ENCODE data around the gene TBL3. TPM values are rescaled to one million over a fixed set of nuclear protein-coding genes. Genes with fewer than 3 reads are reported as not detected.

The TBL3 gene
- total RNA-seq, 6 experiments from 2014 or later = 15.8 to 42.4 (median 18.1) TPM

GRCh38 chr16:1963806-1964505, 7.9 kb upstream of the TBL3 start:
- Histone ChIP-seq H3K4me3 (peak overlapping the region; percentile 76 to 100 (median 84)), H3K27me3 (no peaks in the 10 kb centered on the region), H3K9me3 (no peaks in the 10 kb centered on the region), H3K4me1 (peaks cover 0 to 23% (median 2%) of the 10 kb centered on the region in 4 donors), H3K36me3 (peaks cover 0 to 28% (median 4%) of the 10 kb centered on the region in 4 donors), H3K27ac (peak overlapping the region; percentile 82 to 88 (median 83))
- DNase-seq (no peak), ATAC-seq (peak in 2 of 4 donors; percentile 21 to 49)
- TF ChIP-seq, protein P1, sequence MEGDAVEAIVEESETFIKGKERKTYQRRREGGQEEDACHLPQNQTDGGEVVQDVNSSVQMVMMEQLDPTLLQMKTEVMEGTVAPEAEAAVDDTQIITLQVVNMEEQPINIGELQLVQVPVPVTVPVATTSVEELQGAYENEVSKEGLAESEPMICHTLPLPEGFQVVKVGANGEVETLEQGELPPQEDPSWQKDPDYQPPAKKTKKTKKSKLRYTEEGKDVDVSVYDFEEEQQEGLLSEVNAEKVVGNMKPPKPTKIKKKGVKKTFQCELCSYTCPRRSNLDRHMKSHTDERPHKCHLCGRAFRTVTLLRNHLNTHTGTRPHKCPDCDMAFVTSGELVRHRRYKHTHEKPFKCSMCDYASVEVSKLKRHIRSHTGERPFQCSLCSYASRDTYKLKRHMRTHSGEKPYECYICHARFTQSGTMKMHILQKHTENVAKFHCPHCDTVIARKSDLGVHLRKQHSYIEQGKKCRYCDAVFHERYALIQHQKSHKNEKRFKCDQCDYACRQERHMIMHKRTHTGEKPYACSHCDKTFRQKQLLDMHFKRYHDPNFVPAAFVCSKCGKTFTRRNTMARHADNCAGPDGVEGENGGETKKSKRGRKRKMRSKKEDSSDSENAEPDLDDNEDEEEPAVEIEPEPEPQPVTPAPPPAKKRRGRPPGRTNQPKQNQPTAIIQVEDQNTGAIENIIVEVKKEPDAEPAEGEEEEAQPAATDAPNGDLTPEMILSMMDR (IDR thresholded peaks at IDR 0.05) = peak in 2 of 4 donors; percentile 3 to 35
- TF ChIP-seq POLR2A (IDR thresholded peaks at IDR 0.05) = no peak
- WGBS (ENCODE audit: insufficient coverage, low coverage, low lambda C conversion rate, missing lambda C conversion rate) = 36% methylated on average over 22 of the region's 44 CpGs
- intact Hi-C loops (cut with DNase I) = no loop called here

- H3K27me3 ChIP-seq = no peaks in the 10 kb centered on the region
- intact Hi-C loops (cut with DNase I) = no loop called here
- peak; percentile 95 to 96 (median 96) for ATAC-seq
- no peaks in the 10 kb centered on the region for H3K9me3 ChIP-seq
- peak within 1 kb of the TSS; percentile 76 to 100 (median 84) for H3K4me3 ChIP-seq
- peak within 1 kb of the TSS; percentile 82 to 88 (median 83) for H3K27ac ChIP-seq
- peaks cover 0 to 28% (median 4%) of the 10 kb centered on the region in 4 donors for H3K36me3 ChIP-seq
- peak; percentile 99 to 100 (median 99) for DNase-seq
- peaks cover 0 to 21% (median 2%) of the 10 kb centered on the region in 4 donors for H3K4me1 ChIP-seq
- 0% methylated on average over 48 of the region's 97 CpGs for WGBS (ENCODE audit: insufficient coverage, low coverage, low lambda C conversion rate, missing lambda C conversion rate)
- TF ChIP-seq, protein P1 (IDR thresholded peaks at IDR 0.05) = no peak
- TF ChIP-seq POLR2A (IDR thresholded peaks at IDR 0.05) = peak; percentile 93
These were observed 7.1 kb upstream of the TBL3 start, which contains the start of gene RPS2 for GRCh38 chr16:1964506-1965395. Gene RPS2, minus strand, starts transcription at chr16:1964826. Its CDS starts 201 bp downstream, at chr16:1964625.

GRCh38 chr16:1965396-1966001, 6.4 kb upstream of the TBL3 start:
- no peak for ATAC-seq
- no peaks in the 10 kb centered on the region for H3K9me3 ChIP-seq
- no peaks in the 10 kb centered on the region for H3K27me3 ChIP-seq
- no peak for DNase-seq
- TF ChIP-seq POLR2A (IDR thresholded peaks at IDR 0.05) = no peak
- TF ChIP-seq, protein P1 (IDR thresholded peaks at IDR 0.05) = no peak
- peaks cover 0 to 28% (median 4%) of the 10 kb centered on the region in 4 donors for H3K36me3 ChIP-seq
- 6% methylated on average over 11 of the region's 24 CpGs for WGBS (ENCODE audit: insufficient coverage, low coverage, low lambda C conversion rate, missing lambda C conversion rate)
- peaks cover 0 to 18% (median 2%) of the 10 kb centered on the region in 4 donors for H3K4me1 ChIP-seq
- peak overlapping the region; percentile 82 to 88 (median 83) for H3K27ac ChIP-seq
- intact Hi-C loops (cut with DNase I) = no loop called here
- peak overlapping the region; percentile 76 to 100 (median 84) for H3K4me3 ChIP-seq

DNA sequence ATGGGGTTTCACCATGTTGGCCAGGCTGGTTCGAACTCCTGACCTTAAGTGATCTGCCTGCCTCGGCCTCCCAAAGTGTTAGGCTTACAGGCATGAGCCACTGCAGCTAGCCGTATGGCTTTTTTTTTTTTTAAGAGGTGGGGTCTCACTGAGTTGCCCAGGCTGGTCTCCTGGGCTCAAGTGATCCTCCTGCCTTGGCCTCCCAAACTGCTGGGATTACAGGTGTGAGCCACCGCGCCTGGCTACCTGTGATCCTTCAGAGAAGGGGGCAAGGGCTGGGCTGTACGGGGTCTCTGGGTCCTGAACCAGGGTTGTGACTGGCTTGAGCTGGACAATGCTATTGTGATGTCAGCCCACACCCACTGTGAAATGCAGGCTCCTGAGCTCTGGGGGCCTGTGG, 5.4 kb upstream of the TBL3 start, which contains the start of gene RNF151:
RNF151 (plus strand) TSS at position 397 of the 400 bp plus-strand sequence. CDS start 26 bp downstream, outside the sequence.
- TF ChIP-seq POLR2A (IDR thresholded peaks at IDR 0.05) = no peak
- TF ChIP-seq, protein P1 (IDR thresholded peaks at IDR 0.05) = no peak
- intact Hi-C loops (cut with DNase I) = no loop called here
- WGBS (ENCODE audit: insufficient coverage, low coverage, low lambda C conversion rate, missing lambda C conversion rate) = 90% methylated on average over 2 of the region's 6 CpGs
- H3K27me3 ChIP-seq = no peaks in the 10 kb centered on the region
- peak within 1 kb of the TSS in 1 of 3 donors; percentile 82 for H3K27ac ChIP-seq
- DNase-seq = no peak
- H3K4me1 ChIP-seq = peaks cover 0 to 22% (median 2%) of the 10 kb centered on the region in 4 donors
- H3K36me3 ChIP-seq = peaks cover 0 to 23% (median 3%) of the 10 kb centered on the region in 4 donors
- H3K9me3 ChIP-seq = no peaks in the 10 kb centered on the region
- ATAC-seq = no peak
- H3K4me3 ChIP-seq = peak within 1 kb of the TSS; percentile 76 to 100 (median 84)

All from right lobe of liver (tissue), 6 donors.